ENCODE measurements around the gene WWC1.
A peak's percentile ranks its signal among the peaks of the same experiment; 100 is the strongest.
"Not testable (repeated sequence)": the region's sequence is repeated elsewhere in the genome, so short reads cannot be mapped to it uniquely, and the experiment has no call there.

Gene WWC1

GRCh38 chr5:168329302-168329701 lies 37.9 kb downstream of the WWC1 start:
- DNase-seq (ENCODE audit: extremely low read depth, low read depth), result no peak
- TF ChIP-seq, protein P1, sequence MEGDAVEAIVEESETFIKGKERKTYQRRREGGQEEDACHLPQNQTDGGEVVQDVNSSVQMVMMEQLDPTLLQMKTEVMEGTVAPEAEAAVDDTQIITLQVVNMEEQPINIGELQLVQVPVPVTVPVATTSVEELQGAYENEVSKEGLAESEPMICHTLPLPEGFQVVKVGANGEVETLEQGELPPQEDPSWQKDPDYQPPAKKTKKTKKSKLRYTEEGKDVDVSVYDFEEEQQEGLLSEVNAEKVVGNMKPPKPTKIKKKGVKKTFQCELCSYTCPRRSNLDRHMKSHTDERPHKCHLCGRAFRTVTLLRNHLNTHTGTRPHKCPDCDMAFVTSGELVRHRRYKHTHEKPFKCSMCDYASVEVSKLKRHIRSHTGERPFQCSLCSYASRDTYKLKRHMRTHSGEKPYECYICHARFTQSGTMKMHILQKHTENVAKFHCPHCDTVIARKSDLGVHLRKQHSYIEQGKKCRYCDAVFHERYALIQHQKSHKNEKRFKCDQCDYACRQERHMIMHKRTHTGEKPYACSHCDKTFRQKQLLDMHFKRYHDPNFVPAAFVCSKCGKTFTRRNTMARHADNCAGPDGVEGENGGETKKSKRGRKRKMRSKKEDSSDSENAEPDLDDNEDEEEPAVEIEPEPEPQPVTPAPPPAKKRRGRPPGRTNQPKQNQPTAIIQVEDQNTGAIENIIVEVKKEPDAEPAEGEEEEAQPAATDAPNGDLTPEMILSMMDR (IDR thresholded peaks at IDR 0.05; ENCODE audit: low read depth, low read length, missing control alignments), result no peak
- H3K4me3 ChIP-seq (replicated peaks; ENCODE audit: low read depth, low read length), result no peak overlapping the region

- no peak overlapping the region for H3K4me3 ChIP-seq (replicated peaks; ENCODE audit: low read depth, low read length)
- no peak for DNase-seq (ENCODE audit: extremely low read depth, low read depth)
- TF ChIP-seq, protein P1 (IDR thresholded peaks at IDR 0.05; ENCODE audit: low read depth, low read length, missing control alignments), result no peak
These were observed 40.6 kb downstream of the WWC1 start for GRCh38 chr5:168332042-168332441.

- H3K4me3 ChIP-seq (replicated peaks; ENCODE audit: low read depth, low read length), result no peak overlapping the region
- TF ChIP-seq, protein P1 (IDR thresholded peaks at IDR 0.05; ENCODE audit: low read depth, low read length, missing control alignments), result no peak
- DNase-seq (ENCODE audit: extremely low read depth, low read depth), result no peak
These were observed 42.8 kb downstream of the WWC1 start for GRCh38 chr5:168334280-168334679.

- DNase-seq (ENCODE audit: extremely low read depth, low read depth), result no peak
- no peak overlapping the region for H3K4me3 ChIP-seq (replicated peaks; ENCODE audit: low read depth, low read length)
- TF ChIP-seq, protein P1 (IDR thresholded peaks at IDR 0.05; ENCODE audit: low read depth, low read length, missing control alignments), result no peak
These were observed 43.2 kb downstream of the WWC1 start for GRCh38 chr5:168334695-168335094.

GRCh38 chr5:168337361-168337760 lies 45.9 kb downstream of the WWC1 start:
- DNase-seq (ENCODE audit: extremely low read depth, low read depth), result no peak
- no peak overlapping the region for H3K4me3 ChIP-seq (replicated peaks; ENCODE audit: low read depth, low read length)
- TF ChIP-seq, protein P1 (IDR thresholded peaks at IDR 0.05; ENCODE audit: low read depth, low read length, missing control alignments), result no peak

GRCh38 chr5:168339109-168339771 lies 47.8 kb downstream of the WWC1 start:
- DNase-seq (ENCODE audit: extremely low read depth, low read depth), result no peak
- TF ChIP-seq, protein P1 (IDR thresholded peaks at IDR 0.05; ENCODE audit: low read depth, low read length, missing control alignments), result peak; percentile 24
- H3K4me3 ChIP-seq (replicated peaks; ENCODE audit: low read depth, low read length), result no peak overlapping the region

DNA sequence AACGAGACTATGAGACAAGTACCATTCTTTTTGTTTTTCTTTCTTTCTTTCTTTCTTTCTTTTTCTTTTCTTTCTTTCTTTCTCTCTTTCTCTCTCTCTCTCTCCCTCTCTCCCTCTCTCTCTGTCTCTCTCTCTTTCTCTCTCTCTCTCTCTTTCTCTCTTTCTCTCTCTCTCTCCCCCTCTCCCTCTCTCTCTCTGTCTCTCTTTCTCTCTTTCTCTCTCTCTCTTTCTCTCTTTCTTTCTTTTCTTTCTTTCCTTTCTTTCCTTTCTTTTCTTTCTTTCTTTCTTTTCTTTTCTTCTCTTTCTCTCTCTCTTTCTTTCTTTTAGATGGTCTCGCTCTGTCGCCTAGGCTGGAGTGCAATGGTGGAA lies 48.3 kb downstream of the WWC1 start:
- not testable (repeated sequence) for DNase-seq (ENCODE audit: extremely low read depth, low read depth); H3K4me3 ChIP-seq (replicated peaks; ENCODE audit: low read depth, low read length)

All from HFF-Myc (cell line).